HL-60 (cell line): ENCODE measurements around the gene FAM107B.
A peak's percentile ranks its signal among the peaks of the same experiment; 100 is the strongest.

Experiments used
- DNase-seq, 2 experiments: peaks; one replicate each; pipeline ENCODE4 v3.0.0-alpha.2; 2010 to 2020; ENCODE audit warnings: low read depth in 1 of 2, low spot score in 1 of 2
- H3K27ac ChIP-seq: fragments of 250-450 bp; sonication (Bioruptor Pico); replicated peaks from 2 replicates; pipeline ENCODE4 v1.5.1; 2020; ENCODE audit warnings: mild to moderate bottlenecking, moderate library complexity
- H3K27me3 ChIP-seq: fragments of 250-450 bp; sonication (Bioruptor Pico); 2 replicates; pipeline ENCODE4 v1.5.1; 2021; ENCODE audit warnings: mild to moderate bottlenecking, moderate library complexity; ENCODE audit not compliant: insufficient read depth, poor library complexity, severe bottlenecking
- H3K4me3 ChIP-seq: replicated peaks from 2 replicates; pipeline ENCODE4 v1.5.1; 2011; ENCODE audit warnings: mild to moderate bottlenecking, control low read depth, low read length; ENCODE audit not compliant: insufficient read depth
- CTCF ChIP-seq: IDR thresholded peaks from one replicate; pipeline ENCODE4 v1.5.1; 2011; ENCODE audit warnings: low read length, control low read depth, inconsistent platforms; ENCODE audit not compliant: insufficient read depth
- GABPA ChIP-seq: IDR thresholded peaks from 2 replicates; pipeline ENCODE4 v1.6.1; 2012; ENCODE audit warnings: low read depth
- POLR2AphosphoS5 ChIP-seq: IDR thresholded peaks from 2 replicates; pipeline ENCODE4 v1.6.1; 2012; ENCODE audit warnings: low read depth
- REST ChIP-seq: IDR thresholded peaks from 2 replicates; pipeline ENCODE4 v1.6.1; 2012; ENCODE audit warnings: low read depth; ENCODE audit not compliant: insufficient replicate concordance
- SPI1 ChIP-seq: IDR thresholded peaks from 2 replicates; pipeline ENCODE4 v1.6.1; 2012; ENCODE audit warnings: low read depth, mild to moderate bottlenecking, borderline replicate concordance
- long read RNA-seq: library from polyadenylated mRNA; unstranded; transcript quantifications from one replicate; pipeline ENCODE4 v2.0.0, GENCODE V29; 2020

FAM107B gene
- long read RNA-seq, transcript FAM107B-211 (4 exons, 2,633 nt) = major isoform, 19 of 47 reads
- long read RNA-seq, partial matches to known transcripts = 2 of 47 reads
- long read RNA-seq, other reads (novel, unspliced or antisense) = 24 of 47 reads

- Histone ChIP-seq H3K27ac (no peak within 1 kb of the TSS), H3K4me3 (no peak within 1 kb of the TSS), H3K27me3 (no peaks in the 10 kb centered on the region)
- no peak for TF ChIP-seq POLR2AphosphoS5
- no peak for TF ChIP-seq CTCF
- no peak for TF ChIP-seq REST
- TF ChIP-seq SPI1 = no peak
- TF ChIP-seq GABPA = no peak
- no peak for DNase-seq
Observed at GRCh38 chr10:14774797-14775196, at the start of gene FAM107B. TSS of gene FAM107B (minus strand) at chr10:14774897. CDS start at chr10:14774663, 234 bp downstream.

- no peak for DNase-seq
- Histone ChIP-seq H3K27me3 (no peaks in the 10 kb centered on the region), H3K27ac (no peak overlapping the region), H3K4me3 (no peak overlapping the region)
- TF ChIP-seq REST (no peak), POLR2AphosphoS5 (no peak), CTCF (no peak), GABPA (no peak), SPI1 (no peak)
Observed at GRCh38 chr10:14823966-14824365, 49.3 kb upstream of the FAM107B start.

- H3K27ac ChIP-seq = peak overlapping the region; percentile 3; the same call in 1 of the 2 replicates
- DNase-seq = peak in 1 of 2 experiments; percentile 40
- H3K27me3 ChIP-seq = no peaks in the 10 kb centered on the region
- TF ChIP-seq CTCF (no peak), POLR2AphosphoS5 (no peak), GABPA (no peak), REST (no peak), SPI1 (no peak)
- no peak overlapping the region for H3K4me3 ChIP-seq
Observed at GRCh38 chr10:14822879-14823755, 48.4 kb upstream of the FAM107B start.
